Rectal smooth muscle tissue (tissue), 1 donor: ENCODE measurements around the gene CAMTA1.

Source experiments
- H3K27ac ChIP-seq: one replicate; pipeline ENCODE4 v1.7.0; 2013; ENCODE audit warnings: low read depth, low read length, inconsistent platforms
- H3K27me3 ChIP-seq: one replicate; pipeline ENCODE4 v1.7.0; 2013; ENCODE audit warnings: low read length; ENCODE audit not compliant: control insufficient read depth, insufficient read depth
- H3K36me3 ChIP-seq: one replicate; pipeline ENCODE4 v1.7.0; 2013; ENCODE audit warnings: low read length; ENCODE audit not compliant: control insufficient read depth, insufficient read depth
- H3K4me1 ChIP-seq: one replicate; pipeline ENCODE4 v1.7.0; 2013; ENCODE audit warnings: low read length; ENCODE audit not compliant: control insufficient read depth, insufficient read depth
- H3K4me3 ChIP-seq: one replicate; pipeline ENCODE4 v1.7.0; 2013; ENCODE audit warnings: low read length
- H3K9ac ChIP-seq: one replicate; pipeline ENCODE4 v1.7.0; 2013; ENCODE audit warnings: low read length

CAMTA1 gene

DNA sequence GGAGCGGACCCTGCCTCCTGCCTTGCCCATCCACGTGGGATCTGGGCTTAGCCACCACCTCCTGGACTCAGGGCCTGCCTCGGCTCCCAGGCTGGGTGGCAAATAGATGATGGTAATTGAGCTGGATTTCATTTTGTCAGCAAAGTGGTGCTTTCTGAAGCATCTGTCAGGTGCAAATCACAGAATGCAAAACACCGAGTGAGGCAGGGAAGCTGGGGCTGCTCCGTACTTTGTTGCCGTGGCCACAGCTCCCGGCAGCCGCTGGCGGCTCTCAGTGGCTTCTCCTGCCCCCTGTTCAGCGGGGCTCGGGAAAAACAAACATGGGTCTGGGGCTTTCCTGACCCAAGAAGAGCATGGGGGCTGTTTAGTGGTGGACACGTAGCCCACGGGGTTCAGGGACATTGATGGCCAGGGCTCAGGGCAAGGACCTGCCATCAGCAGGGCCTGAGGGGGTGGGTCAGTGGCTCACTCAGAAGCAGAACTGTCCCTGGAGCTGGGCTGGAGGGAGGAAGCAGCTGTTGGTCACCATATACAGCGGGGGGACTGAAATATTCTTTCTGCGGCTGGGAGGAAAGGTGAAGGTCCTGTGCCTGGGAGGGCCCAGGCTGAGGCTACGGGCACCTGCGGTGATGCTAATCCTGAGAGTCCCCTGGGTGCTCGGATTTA is 855.8 kb downstream of the CAMTA1 start:
- Histone ChIP-seq H3K36me3 (no peaks in the 10 kb centered on the region), H3K4me3 (no peak overlapping the region), H3K4me1 (peaks cover 2% of the 10 kb centered on the region), H3K27me3 (no peaks in the 10 kb centered on the region), H3K27ac (no peak overlapping the region), H3K9ac (no peak overlapping the region)

DNA sequence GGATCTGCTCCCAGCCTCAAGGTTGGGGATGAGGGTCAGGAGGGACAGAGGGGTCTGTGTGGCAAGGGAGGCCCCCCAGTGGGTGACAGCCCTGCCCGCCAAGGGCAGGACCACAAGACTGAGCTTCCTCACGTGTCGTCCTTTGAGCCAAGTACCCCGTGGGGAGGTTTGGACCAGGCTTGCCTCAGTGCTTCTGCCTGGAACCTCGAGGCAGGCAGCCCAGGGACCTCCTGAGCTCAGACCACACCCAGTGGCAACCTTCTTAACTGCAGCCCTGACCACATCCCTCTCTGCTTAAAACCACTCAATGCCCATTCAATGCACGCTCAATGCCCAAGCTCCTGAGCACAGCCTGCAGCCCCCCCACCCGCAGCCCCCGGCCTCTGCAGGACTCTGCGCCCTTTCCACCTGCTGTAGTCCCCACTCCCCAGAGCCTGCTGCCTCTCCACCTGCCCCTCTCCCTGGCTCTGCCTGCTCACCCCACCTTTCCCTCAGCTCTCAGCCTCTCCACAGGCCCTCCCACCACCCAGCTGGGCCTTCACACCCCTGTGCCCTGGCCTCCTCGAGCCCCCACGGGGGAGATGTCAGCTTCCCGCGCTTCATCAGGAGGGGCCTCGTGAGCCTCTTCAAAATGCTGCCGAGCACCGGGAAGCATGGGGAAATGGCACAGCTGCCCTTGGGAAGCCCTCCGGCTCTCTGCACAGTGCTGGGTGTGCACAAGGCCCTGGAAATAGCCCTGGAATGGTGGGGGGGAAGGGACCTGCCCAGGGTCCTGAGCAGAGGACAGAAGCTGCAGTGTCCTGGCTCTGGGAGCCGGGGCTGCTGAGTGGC is 856.5 kb downstream of the CAMTA1 start:
- H3K27ac ChIP-seq: no peak overlapping the region
- no peaks in the 10 kb centered on the region for H3K36me3 ChIP-seq
- H3K4me3 ChIP-seq: no peak overlapping the region
- no peak overlapping the region for H3K9ac ChIP-seq
- no peaks in the 10 kb centered on the region for H3K27me3 ChIP-seq
- peaks cover 2% of the 10 kb centered on the region for H3K4me1 ChIP-seq

DNA sequence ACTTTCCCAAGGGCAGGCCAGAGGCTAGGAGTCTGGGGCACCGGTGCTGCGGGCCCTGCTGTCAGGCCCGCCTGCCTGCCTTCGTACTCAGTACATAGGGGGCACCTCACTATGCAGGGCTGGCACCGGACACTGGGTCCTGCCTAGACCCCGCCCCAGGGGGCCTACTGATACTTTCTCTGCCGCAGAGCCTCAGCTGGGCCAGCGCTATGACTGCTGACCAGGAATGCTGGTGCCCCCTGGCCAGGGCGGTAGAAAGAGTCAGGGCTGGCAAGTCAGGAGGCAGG is 857.1 kb downstream of the CAMTA1 start:
- H3K27me3 ChIP-seq: no peaks in the 10 kb centered on the region
- no peak overlapping the region for H3K9ac ChIP-seq
- no peak overlapping the region for H3K4me3 ChIP-seq
- H3K4me1 ChIP-seq: peaks cover 2% of the 10 kb centered on the region
- H3K27ac ChIP-seq: no peak overlapping the region
- no peaks in the 10 kb centered on the region for H3K36me3 ChIP-seq

DNA sequence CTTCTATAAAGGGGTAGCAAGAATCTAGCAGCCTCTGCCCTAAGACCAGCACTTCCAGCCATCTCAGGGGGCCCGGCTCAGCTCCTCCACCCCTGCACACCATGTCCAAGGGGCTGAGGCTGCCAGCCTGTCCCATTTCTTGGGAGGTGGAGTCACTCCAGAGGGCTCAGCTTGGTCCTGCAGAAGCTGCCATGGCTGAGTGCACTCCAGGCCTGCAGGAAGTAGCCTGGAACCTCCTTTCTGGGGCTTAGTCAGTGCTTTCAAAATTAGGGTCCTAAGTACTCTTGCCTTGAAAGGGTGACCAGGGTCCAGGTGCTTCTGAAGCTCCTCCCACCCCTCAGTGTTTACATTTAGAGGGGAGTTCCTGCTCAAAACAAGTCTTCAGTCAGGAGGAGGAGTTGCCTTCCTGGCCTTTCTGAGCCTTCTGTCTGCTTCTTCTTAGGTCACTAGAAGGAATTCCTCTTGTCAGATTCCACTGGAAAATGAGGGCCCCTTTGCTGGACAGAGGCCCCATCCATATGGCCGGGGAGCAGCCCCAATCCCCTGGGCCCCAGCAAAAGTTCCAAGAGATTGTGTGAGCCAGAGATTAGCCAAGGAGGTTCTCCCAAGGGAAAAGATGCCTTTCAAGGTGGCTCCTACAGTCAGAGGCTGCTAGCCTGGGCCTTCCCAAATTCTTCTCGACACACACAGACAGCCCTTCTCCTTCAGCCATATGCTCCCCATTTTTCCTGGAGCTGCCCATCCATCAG is 857.7 kb downstream of the CAMTA1 start:
- Histone ChIP-seq H3K27me3 (no peaks in the 10 kb centered on the region), H3K4me3 (no peak overlapping the region), H3K27ac (no peak overlapping the region), H3K36me3 (no peaks in the 10 kb centered on the region), H3K4me1 (peaks cover 2% of the 10 kb centered on the region), H3K9ac (no peak overlapping the region)

DNA sequence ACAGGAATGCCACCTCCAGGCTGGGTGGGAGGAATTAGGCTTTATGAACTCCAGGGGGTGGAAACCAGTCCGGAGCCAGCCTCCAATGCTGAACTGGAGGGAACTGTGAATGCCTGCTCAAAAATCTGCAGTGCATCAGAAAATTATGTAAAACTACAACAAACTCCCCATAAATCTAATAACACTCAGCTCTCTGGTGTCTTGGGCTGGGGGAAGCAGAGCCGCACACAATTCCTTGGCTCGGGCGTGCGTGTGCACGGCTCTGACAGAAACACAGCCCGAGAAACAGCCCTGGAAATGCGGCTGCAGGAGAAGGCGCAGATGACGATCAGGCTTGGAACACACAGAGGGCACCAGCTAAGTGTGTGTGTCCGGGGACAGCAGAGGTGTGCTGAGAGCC is 858.3 kb downstream of the CAMTA1 start:
- peaks cover 2% of the 10 kb centered on the region for H3K4me1 ChIP-seq

DNA sequence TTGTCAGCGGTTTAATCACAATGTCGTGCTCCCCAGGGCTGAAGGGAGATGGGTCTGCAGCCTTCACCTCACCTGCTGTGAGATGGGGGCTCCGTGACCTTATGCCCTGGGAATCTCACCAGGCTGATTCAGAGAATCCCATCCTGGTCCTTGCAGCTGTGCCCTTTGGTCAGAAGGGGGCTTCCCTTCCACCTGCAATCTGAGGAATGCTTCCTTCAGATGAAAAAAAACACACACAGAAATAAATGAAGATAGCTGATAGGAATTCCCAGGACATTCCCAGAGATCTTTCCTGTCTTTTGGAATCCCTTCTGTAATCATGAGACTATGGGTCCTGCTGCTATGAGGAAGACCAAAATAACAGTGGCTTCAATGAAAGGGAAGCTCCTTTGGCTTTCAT is 858.8 kb downstream of the CAMTA1 start:
- Histone ChIP-seq H3K36me3 (no peaks in the 10 kb centered on the region), H3K9ac (no peak overlapping the region), H3K27me3 (no peaks in the 10 kb centered on the region), H3K4me1 (peaks cover 5% of the 10 kb centered on the region), H3K4me3 (no peak overlapping the region), H3K27ac (no peak overlapping the region)

More for the DNA sequence above, 858.3 kb downstream of the CAMTA1 start:
- H3K27me3 ChIP-seq: no peaks in the 10 kb centered on the region
- no peak overlapping the region for H3K4me3 ChIP-seq
- H3K36me3 ChIP-seq: no peaks in the 10 kb centered on the region
- H3K27ac ChIP-seq: no peak overlapping the region
- no peak overlapping the region for H3K9ac ChIP-seq

DNA sequence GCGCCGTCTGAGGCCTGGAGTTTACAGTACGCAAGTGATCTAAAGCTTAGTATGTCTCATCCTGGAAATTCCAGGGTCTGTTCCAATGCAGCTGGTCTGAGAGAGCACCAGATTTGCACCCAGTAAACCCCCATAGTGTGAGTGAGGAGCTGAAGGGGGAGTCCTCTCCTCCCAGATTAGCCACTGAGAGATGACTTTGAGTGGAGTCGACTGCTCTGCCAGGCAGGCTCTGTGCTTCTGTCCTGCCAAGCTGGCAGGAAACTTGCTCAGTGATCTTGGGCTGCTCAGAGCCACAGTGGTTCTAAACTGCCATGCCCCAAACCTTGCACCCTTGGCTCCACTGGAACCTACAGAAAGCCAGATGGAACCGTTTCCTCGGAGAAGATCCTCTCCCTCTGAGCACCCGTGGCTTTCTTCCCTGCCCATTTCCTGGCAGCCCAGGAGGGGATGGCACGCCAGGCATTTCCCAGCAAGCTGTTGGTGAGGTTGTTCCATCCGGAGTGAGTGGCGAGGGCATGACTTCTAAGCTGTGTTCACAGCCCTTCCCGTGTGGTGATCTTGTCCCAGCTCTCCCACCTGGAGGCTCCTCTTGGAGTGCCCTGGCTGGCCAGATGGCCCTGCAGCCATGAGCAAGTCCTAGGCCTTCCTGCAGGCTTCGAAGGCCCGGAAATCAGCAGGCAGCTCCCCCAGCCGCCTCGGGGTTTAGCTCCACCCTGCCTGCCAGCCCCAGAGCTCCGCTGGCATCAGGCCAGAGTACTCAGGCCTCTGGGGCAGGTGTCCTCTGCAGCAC is 859.9 kb downstream of the CAMTA1 start:
- Histone ChIP-seq H3K36me3 (no peaks in the 10 kb centered on the region), H3K4me3 (no peak overlapping the region), H3K27ac (no peak overlapping the region), H3K4me1 (peaks cover 5% of the 10 kb centered on the region), H3K27me3 (no peaks in the 10 kb centered on the region), H3K9ac (no peak overlapping the region)

DNA sequence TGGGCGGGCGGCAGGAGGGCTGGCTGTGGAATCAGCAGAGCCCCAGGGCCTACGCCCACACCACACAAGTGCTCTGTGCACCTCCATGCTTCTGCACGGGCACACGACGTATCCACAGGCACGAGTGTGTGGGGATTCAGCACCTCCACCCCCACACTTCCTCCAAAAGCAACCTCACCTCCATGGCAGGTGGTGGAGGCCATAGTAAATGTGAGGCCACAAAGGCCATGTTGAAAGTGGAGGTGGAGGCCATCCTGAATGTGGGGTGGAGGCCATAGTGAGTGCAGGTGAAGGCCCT is 860.4 kb downstream of the CAMTA1 start:
- no peak overlapping the region for H3K9ac ChIP-seq
- no peaks in the 10 kb centered on the region for H3K27me3 ChIP-seq
- no peak overlapping the region for H3K4me3 ChIP-seq
- H3K4me1 ChIP-seq: peaks cover 5% of the 10 kb centered on the region
- H3K36me3 ChIP-seq: no peaks in the 10 kb centered on the region
- no peak overlapping the region for H3K27ac ChIP-seq

DNA sequence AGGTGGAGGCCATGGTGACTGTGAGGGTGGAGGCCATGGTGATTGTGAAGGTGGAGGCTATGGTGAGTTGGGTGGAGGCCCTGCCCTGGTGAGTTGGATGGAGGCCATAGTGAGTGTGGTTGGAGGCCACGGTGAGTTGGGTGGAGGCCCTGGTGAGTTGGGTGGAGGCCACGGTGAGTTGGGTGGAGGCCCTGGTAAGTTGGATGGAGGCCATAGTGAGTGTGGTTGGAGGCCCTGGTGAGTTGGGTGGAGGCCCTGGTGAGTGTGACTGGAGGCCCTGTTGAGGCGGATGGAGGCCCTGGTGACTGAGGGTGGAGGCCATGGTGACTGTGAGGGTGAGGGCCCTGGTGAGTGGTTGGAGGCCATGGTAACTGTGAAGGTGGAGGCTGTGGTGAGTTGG is 860.9 kb downstream of the CAMTA1 start:
- Histone ChIP-seq H3K4me3 (no peak overlapping the region), H3K27me3 (no peaks in the 10 kb centered on the region), H3K4me1 (peaks cover 5% of the 10 kb centered on the region), H3K9ac (no peak overlapping the region), H3K36me3 (no peaks in the 10 kb centered on the region), H3K27ac (no peak overlapping the region)

DNA sequence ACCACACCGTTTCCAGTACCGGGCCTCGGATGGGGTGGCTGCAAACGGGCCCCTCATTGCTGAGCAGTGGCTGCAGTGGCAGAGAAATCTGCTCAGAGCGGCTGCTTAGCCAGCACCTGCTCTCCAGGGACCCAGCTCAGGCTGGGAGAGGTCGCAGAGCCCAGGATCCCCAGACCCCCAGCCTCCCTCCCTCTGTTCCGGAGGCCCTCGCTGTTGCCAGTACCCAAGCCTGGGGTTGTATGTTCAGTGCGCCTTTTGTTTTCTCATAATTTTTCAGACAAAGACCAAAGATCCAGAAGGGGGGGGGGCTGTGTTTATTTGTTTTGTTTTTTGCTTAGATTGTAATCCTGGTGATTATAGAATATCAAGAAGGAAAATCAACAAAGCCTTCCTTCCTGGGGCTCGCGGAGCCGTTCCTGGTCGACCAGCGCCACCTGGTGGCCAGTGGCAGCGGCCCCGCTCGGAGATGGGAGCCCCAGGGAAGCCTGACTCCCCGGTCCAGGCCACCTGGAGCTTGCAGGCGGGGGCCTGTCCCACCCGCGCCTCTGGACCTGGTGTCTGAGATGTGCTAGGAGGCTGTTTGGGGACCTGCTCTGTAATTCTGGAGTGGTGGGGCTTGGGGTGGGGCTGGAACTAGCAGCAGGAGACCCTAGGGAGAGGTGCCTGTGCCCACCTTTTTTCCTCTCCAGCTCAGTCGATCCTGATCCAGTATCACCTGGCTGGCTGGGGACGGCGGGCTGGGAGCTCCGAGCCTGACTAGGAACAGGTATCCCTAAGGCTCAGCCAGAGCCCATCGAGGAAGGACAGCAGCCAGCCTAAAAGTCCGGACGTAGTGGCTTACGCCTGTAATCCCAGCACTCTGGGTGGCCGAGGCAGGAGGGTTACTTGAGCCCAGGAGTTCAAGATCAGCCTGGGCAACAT is 862.0 kb downstream of the CAMTA1 start:
- H3K27me3 ChIP-seq: peaks cover 2% of the 10 kb centered on the region
- no peak overlapping the region for H3K27ac ChIP-seq
- H3K4me1 ChIP-seq: peaks cover 5% of the 10 kb centered on the region
- H3K36me3 ChIP-seq: no peaks in the 10 kb centered on the region
- no peak overlapping the region for H3K9ac ChIP-seq
- no peak overlapping the region for H3K4me3 ChIP-seq

DNA sequence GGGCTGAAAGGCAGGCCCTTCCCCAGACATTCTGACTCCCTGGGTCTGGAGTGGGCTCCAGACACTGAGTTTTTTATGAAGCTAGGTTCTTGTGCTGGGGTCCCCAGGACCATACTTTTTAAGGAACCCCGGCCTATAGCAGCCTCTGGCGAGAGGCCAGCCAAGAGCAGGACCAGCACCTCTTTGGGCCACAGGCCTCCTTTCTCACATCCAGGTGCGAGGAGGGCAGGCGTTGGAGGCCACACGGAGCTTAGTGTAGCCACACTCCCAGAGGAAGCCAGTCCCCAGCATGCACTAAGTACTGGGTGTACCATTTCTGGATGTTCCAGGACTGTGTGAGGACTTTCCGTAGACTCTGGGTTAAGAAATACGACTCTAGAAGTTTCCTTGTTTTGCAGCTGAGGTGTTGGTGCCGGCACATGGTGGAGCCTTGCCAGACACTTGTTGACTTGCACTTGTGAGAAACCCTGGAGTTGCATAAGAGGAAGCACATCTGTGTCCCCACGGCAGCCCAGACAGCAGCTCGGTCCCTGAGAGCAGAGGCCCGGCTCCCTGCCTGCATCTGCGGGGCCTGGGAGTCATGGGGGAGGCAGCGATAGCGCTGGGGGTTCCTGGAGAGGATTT is 863.6 kb downstream of the CAMTA1 start:
- no peak overlapping the region for H3K4me3 ChIP-seq
- peaks cover 5% of the 10 kb centered on the region for H3K4me1 ChIP-seq
- H3K36me3 ChIP-seq: no peaks in the 10 kb centered on the region
- peaks cover 2% of the 10 kb centered on the region for H3K27me3 ChIP-seq
- H3K27ac ChIP-seq: no peak overlapping the region
- no peak overlapping the region for H3K9ac ChIP-seq
